Prostate gland (tissue), 2 donors: ENCODE measurements around the gene FFAR2. TPM values are rescaled to one million over a fixed set of nuclear protein-coding genes. Genes with fewer than 3 reads are reported as not detected.

Source experiments
- DNase-seq: peaks from one replicate; pipeline ENCODE4 v3.0.0-alpha.2; 2019; ENCODE audit warnings: low spot score
- H3K27ac ChIP-seq, 2 donors: fragments of 200-600 bp; sonication (generic); 2 replicates each; pipeline ENCODE4 v1.5.1; 2017 to 2019
- H3K27me3 ChIP-seq: fragments of 200-600 bp; sonication (generic); replicated peaks from 2 replicates; pipeline ENCODE4 v1.5.1; 2019; ENCODE audit not compliant: insufficient read depth
- H3K36me3 ChIP-seq, 2 donors: fragments of 200-600 bp; sonication (generic); 1 replicate in 1 of 2; 2 replicates in 1 of 2; pipeline versions ENCODE4 v1.5.1 to v1.8.1; 2017 to 2019
- H3K4me1 ChIP-seq: fragments of 200-600 bp; sonication (generic); replicated peaks from 2 replicates; pipeline ENCODE4 v1.5.1; 2019
- H3K4me3 ChIP-seq, 2 donors: fragments of 200-600 bp; sonication (generic); 2 replicates each; pipeline ENCODE4 v1.5.1; 2017 to 2019
- H3K9me3 ChIP-seq: fragments of 200-600 bp; sonication (generic); 2 replicates; pipeline ENCODE4 v1.5.1; 2017
- POLR2A ChIP-seq: fragments of 450-650 bp; IDR thresholded peaks from one replicate; pipeline ENCODE4 v1.6.1; 2016; ENCODE audit warnings: antibody characterized with exemption, mild to moderate bottlenecking
- POLR2AphosphoS5 ChIP-seq: sonication (generic); formaldehyde crosslinking; IDR thresholded peaks from one replicate; pipeline ENCODE4 v1.6.1; 2017; ENCODE audit warnings: antibody characterized with exemption
- WGBS: methylation state at CpG from one replicate; pipeline ENCODE4 v1.1.5; 2018; 5-methylcytosine and 5-hydroxymethylcytosine counted together
- intact Hi-C: fragments of 100-400 bp; cut with DNase I; formaldehyde crosslinking; loops from one replicate; pipeline ENCODE4 v1.14.2; 2022
- total RNA-seq, 2 donors: library from RNA; depleted of rRNA; stranded (reverse); fragments of >200 nt; gene quantifications; one replicate each; pipeline ENCODE4 v1.1.0, GENCODE V29; 2016
- TF ChIP-seq, protein P1 (sequence below), 4 experiments: fragments of 200-600 bp in 2 of 4; fragments of 450-650 bp in 2 of 4; sonication (generic) in 2 of 4; IDR thresholded peaks; 1 replicate in 3 of 4; 2 replicates in 1 of 4; pipeline ENCODE4 v1.5.1; 2016 to 2019; ENCODE audit warnings: antibody characterized with exemption in 4 of 4, mild to moderate bottlenecking in 2 of 4, moderate library complexity in 2 of 4

The FFAR2 gene
- total RNA-seq, 2 donors from 2014 or later, result 0.87 TPM; not detected in 1

DNA sequence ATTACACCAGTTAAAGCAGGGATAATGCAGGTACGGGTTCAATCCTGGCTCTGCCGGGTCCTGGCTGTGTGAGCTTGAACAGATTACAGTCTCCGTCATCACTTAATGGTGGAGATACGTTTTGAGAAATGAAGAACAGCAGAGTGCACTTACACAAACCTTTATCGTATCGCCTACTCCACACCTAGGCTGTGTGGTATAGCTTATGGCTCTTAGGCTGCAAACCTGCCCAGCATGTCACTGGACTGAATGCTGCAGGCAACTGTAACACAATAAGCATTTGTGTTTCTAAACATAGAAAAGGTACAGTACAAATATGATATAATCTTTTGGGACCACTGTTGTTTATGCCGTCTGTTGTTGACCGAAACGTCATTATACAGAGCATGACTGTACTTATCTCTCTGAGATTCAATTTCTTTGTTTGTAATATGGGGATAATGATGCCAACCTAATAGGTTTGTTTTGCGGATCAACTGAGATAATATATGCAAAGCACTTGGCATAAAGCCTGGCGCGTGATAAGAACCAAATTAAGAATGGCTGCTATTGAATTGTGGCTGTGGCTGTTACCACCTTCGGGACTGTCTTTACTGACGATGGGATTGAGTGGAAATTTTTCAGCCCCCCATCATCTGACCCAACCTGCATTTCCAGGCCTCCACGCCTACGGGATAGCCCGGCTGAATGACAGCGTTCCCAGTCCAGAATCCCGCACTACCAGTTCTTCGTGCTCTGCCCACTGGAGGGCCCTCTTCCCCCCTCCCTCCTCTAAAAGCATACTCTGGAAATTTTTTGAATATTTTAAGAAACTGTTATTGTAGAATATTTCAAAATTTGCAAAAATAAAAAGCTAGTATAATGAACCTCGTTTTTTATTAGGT, 31.0 kb downstream of the FFAR2 start:
- Histone ChIP-seq H3K27me3 (no peaks in the 10 kb centered on the region), H3K27ac (no peak overlapping the region), H3K4me3 (no peak overlapping the region), H3K36me3 (no peaks in the 10 kb centered on the region), H3K4me1 (no peaks in the 10 kb centered on the region), H3K9me3 (no peaks in the 10 kb centered on the region)
- intact Hi-C loops, result no loop called here
- TF ChIP-seq, protein P1, sequence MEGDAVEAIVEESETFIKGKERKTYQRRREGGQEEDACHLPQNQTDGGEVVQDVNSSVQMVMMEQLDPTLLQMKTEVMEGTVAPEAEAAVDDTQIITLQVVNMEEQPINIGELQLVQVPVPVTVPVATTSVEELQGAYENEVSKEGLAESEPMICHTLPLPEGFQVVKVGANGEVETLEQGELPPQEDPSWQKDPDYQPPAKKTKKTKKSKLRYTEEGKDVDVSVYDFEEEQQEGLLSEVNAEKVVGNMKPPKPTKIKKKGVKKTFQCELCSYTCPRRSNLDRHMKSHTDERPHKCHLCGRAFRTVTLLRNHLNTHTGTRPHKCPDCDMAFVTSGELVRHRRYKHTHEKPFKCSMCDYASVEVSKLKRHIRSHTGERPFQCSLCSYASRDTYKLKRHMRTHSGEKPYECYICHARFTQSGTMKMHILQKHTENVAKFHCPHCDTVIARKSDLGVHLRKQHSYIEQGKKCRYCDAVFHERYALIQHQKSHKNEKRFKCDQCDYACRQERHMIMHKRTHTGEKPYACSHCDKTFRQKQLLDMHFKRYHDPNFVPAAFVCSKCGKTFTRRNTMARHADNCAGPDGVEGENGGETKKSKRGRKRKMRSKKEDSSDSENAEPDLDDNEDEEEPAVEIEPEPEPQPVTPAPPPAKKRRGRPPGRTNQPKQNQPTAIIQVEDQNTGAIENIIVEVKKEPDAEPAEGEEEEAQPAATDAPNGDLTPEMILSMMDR (IDR thresholded peaks at IDR 0.05), result no peak
- TF ChIP-seq POLR2AphosphoS5, result no peak
- TF ChIP-seq POLR2A, result no peak
- 52% methylated on average over 21 of the region's 21 CpGs for WGBS
- no peak for DNase-seq

DNA sequence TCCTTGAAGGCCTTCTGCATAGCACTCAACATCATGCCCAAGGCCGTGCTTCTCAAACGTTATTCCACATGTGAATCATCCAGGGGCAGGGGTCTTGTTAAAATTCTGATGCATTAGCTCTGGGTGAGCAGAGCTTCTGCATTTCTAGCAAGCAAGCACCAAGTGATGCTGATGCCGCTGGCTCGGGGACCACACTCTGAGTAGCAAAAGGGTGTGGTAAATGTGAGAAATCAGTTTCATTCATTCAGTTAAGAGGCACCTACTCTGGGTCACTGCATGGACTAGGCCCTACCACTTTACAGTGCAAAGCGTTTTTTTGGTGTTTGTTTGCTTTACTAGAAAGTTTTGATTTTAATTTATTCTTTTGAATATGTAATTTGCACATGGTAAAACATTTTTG, 35.0 kb downstream of the FFAR2 start:
- no peak for DNase-seq
- Histone ChIP-seq H3K9me3 (no peaks in the 10 kb centered on the region), H3K36me3 (no peaks in the 10 kb centered on the region), H3K4me1 (no peaks in the 10 kb centered on the region), H3K27me3 (no peaks in the 10 kb centered on the region), H3K4me3 (no peak overlapping the region), H3K27ac (no peak overlapping the region)
- intact Hi-C loops, result no loop called here
- TF ChIP-seq, protein P1 (IDR thresholded peaks at IDR 0.05), result no peak
- TF ChIP-seq POLR2AphosphoS5, result no peak
- TF ChIP-seq POLR2A, result no peak
- 71% methylated on average over 5 of the region's 5 CpGs for WGBS

DNA sequence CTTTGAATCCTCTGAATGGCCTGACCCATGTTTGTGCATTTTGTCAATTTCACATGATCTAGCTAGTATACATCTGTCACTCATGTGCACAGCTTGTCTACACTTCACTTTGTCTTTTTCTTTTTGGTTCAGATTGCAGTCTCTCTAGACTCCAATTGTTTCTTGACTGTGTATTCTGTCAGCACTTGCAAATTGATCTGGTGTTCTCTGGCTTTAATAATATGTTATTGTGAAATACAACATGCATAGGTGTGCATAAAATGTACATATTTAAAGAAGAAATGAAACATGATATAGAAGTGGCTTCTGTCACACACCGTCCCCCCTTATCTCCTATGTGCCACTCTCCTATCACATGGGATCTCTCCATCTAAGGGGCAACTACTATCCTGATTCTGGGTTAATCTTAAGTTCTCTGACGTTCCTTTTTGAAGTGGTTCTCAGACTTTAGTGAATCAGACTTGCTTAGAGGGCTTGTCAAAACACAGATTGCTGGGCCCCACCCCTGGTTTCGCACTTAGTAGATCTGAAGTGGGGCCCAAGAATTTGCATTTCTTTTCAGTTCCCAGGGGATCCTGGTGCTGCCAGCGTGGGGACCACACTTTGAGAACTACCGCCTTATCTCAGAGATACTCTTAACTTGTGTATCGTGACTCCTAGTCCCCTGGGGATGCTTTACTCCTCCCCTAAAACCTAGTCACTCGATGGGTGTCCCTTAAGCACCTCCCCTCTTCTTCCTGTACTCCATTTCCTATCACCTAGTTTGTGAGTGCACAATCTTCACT, 36.4 kb downstream of the FFAR2 start:
- no peak overlapping the region for H3K4me3 ChIP-seq
- no peaks in the 10 kb centered on the region for H3K27me3 ChIP-seq
- H3K4me1 ChIP-seq, result no peaks in the 10 kb centered on the region
- H3K27ac ChIP-seq, result no peak overlapping the region
- TF ChIP-seq POLR2AphosphoS5 (no peak), POLR2A (no peak)
- TF ChIP-seq, protein P1 (IDR thresholded peaks at IDR 0.05), result no peak
- no peak for DNase-seq
- H3K9me3 ChIP-seq, result no peaks in the 10 kb centered on the region
- no peaks in the 10 kb centered on the region for H3K36me3 ChIP-seq
- intact Hi-C loops, result no loop called here
- WGBS, result 73% methylated on average over 7 of the region's 7 CpGs

- Histone ChIP-seq H3K27ac (no peak overlapping the region), H3K9me3 (no peaks in the 10 kb centered on the region), H3K36me3 (no peaks in the 10 kb centered on the region), H3K4me3 (no peak overlapping the region), H3K27me3 (no peaks in the 10 kb centered on the region), H3K4me1 (no peaks in the 10 kb centered on the region)
- DNase-seq, result no peak
- TF ChIP-seq POLR2AphosphoS5 (no peak), POLR2A (no peak)
- TF ChIP-seq, protein P1 (IDR thresholded peaks at IDR 0.05), result no peak
- intact Hi-C loops, result no loop called here
- WGBS, result 74% methylated on average over 3 of the region's 3 CpGs
Observed at GRCh38 chr19:35486268-35486708, 38.2 kb downstream of the FFAR2 start.
